ENCODE results near the gene PRDM16.

DNA sequence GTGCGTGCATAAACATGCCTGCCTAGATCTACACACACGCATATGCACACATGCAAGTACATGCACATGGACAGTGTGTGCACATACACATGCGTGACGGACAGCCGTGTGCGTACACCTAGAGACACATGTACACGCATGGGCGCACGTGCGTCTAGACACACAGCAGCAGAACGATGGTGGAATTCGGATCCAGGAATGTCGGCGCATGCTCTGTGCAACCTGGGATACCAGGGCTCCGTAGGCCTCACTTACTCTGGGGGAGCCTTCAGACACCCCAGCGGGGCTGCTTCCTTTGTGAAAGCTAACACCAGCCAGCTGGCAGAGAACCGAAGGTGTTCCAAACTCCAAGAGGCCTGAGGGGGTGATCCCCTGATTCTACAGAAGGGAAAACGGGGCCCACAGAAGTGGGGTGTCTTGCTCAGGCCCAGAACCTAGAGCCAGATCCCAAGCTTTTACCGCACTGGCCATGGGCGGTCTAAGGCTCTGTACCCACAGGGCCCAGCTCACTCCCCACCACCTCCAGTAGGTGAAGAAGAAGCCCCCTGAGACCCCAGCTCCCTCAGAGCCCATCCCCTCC is 358.0 kb downstream of the PRDM16 start:
- no peak for TF ChIP-seq RAD21 (IDR thresholded peaks at IDR 0.05; ENCODE audit: low read length)
- no peak for TF ChIP-seq MAZ (IDR thresholded peaks at IDR 0.05; ENCODE audit: borderline replicate concordance, low read depth, low read length)
- TF ChIP-seq RFX5 (IDR thresholded peaks at IDR 0.05; ENCODE audit: low read depth, low read length) = no peak
- no peak for TF ChIP-seq POLR2A (IDR thresholded peaks at IDR 0.05; ENCODE audit: low read depth, low read length)
- TF ChIP-seq, protein P1, sequence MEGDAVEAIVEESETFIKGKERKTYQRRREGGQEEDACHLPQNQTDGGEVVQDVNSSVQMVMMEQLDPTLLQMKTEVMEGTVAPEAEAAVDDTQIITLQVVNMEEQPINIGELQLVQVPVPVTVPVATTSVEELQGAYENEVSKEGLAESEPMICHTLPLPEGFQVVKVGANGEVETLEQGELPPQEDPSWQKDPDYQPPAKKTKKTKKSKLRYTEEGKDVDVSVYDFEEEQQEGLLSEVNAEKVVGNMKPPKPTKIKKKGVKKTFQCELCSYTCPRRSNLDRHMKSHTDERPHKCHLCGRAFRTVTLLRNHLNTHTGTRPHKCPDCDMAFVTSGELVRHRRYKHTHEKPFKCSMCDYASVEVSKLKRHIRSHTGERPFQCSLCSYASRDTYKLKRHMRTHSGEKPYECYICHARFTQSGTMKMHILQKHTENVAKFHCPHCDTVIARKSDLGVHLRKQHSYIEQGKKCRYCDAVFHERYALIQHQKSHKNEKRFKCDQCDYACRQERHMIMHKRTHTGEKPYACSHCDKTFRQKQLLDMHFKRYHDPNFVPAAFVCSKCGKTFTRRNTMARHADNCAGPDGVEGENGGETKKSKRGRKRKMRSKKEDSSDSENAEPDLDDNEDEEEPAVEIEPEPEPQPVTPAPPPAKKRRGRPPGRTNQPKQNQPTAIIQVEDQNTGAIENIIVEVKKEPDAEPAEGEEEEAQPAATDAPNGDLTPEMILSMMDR (conservative IDR thresholded peaks at IDR 0.05; ENCODE audit: low read depth, low read length) = no peak
- TF ChIP-seq MAFK (IDR thresholded peaks at IDR 0.05; ENCODE audit: low read depth, low read length) = no peak
- TF ChIP-seq MXI1 (IDR thresholded peaks at IDR 0.05; ENCODE audit: borderline replicate concordance, low read depth, low read length) = no peak
- no peak for TF ChIP-seq USF2 (IDR thresholded peaks at IDR 0.05; ENCODE audit: low read depth, low read length)
- no peak for TF ChIP-seq FOS (IDR thresholded peaks at IDR 0.05; ENCODE audit: low read depth, low read length)
- no peak for TF ChIP-seq CHD1 (IDR thresholded peaks at IDR 0.05; ENCODE audit: low read depth, low read length)
- no peak for TF ChIP-seq NFE2L2 (IDR thresholded peaks at IDR 0.05; ENCODE audit: low read depth, low read length)
- no peak for TF ChIP-seq CEBPB (IDR thresholded peaks at IDR 0.05; ENCODE audit: low read depth, low read length)
- TF ChIP-seq RCOR1 (IDR thresholded peaks at IDR 0.05; ENCODE audit: insufficient replicate concordance, low read length) = no peak
